OCI-LY1 (cell line): ENCODE results near the gene UMPS.

Experiments used
- EZH2 ChIP-seq: fragments of 200-600 bp; sonication (generic), shearing (Covaris generic); IDR thresholded peaks from 2 replicates; pipeline ENCODE4 v1.8.0; 2017; ENCODE audit warnings: borderline replicate concordance, mixed run types, mild to moderate bottlenecking, antibody characterized with exemption, low read length, moderate library complexity, mixed read lengths
- TF ChIP-seq, protein P1 (sequence below): fragments of 200-600 bp; sonication (generic), shearing (Covaris generic); IDR thresholded peaks from 2 replicates; pipeline ENCODE4 v1.5.1; 2017; ENCODE audit warnings: mild to moderate bottlenecking, antibody characterized with exemption, low read length, moderate library complexity, mixed read lengths

GRCh38 chr3:124691599-124691998, 38.7 kb upstream of the UMPS start:
- TF ChIP-seq, protein P1, sequence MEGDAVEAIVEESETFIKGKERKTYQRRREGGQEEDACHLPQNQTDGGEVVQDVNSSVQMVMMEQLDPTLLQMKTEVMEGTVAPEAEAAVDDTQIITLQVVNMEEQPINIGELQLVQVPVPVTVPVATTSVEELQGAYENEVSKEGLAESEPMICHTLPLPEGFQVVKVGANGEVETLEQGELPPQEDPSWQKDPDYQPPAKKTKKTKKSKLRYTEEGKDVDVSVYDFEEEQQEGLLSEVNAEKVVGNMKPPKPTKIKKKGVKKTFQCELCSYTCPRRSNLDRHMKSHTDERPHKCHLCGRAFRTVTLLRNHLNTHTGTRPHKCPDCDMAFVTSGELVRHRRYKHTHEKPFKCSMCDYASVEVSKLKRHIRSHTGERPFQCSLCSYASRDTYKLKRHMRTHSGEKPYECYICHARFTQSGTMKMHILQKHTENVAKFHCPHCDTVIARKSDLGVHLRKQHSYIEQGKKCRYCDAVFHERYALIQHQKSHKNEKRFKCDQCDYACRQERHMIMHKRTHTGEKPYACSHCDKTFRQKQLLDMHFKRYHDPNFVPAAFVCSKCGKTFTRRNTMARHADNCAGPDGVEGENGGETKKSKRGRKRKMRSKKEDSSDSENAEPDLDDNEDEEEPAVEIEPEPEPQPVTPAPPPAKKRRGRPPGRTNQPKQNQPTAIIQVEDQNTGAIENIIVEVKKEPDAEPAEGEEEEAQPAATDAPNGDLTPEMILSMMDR, result no peak
- no peak for TF ChIP-seq EZH2
